DMS53 (cell line): ENCODE results near the gene KANTR.
A peak's percentile ranks its signal among the peaks of the same experiment; 100 is the strongest.

ENCODE experiments used
- DNase-seq: peaks from one replicate; lab custom pipeline; 2025; lab: John Stamatoyannopoulos, UW

Gene KANTR

GRCh38 chrX:53093748-53094581, at the start of gene KANTR:
Gene KANTR, plus strand, starts transcription at chrX:53094142. Its CDS starts 30,131 bp downstream, at chrX:53124273.
- DNase-seq: peak; percentile 98

GRCh38 chrX:53044995-53045394, 48.9 kb upstream of the KANTR start:
- DNase-seq: peak; percentile 45

- DNase-seq: peak; percentile 47
Observed at GRCh38 chrX:53047228-53047627, 46.7 kb upstream of the KANTR start.

- peak; percentile 63 for DNase-seq
Observed at GRCh38 chrX:53048169-53049126, 45.5 kb upstream of the KANTR start, which contains the start of gene GPR173. Gene GPR173, plus strand, starts transcription at chrX:53048789. Its CDS starts 27,833 bp downstream, at chrX:53076622.

GRCh38 chrX:53049127-53049517, 44.8 kb upstream of the KANTR start:
- DNase-seq: no peak

- DNase-seq: no peak
Observed at GRCh38 chrX:53050841-53051240, 43.1 kb upstream of the KANTR start.

GRCh38 chrX:53055244-53055849, 38.6 kb upstream of the KANTR start:
- no peak for DNase-seq

- no peak for DNase-seq
Observed at GRCh38 chrX:53056292-53056691, 37.6 kb upstream of the KANTR start.

- no peak for DNase-seq
Observed at GRCh38 chrX:53065104-53065503, 28.8 kb upstream of the KANTR start.

GRCh38 chrX:53071064-53071463, 22.9 kb upstream of the KANTR start:
- DNase-seq: peak; percentile 42

- peak; percentile 95 for DNase-seq
Observed at GRCh38 chrX:53071604-53072417, 22.1 kb upstream of the KANTR start.

GRCh38 chrX:53072418-53073114, 21.4 kb upstream of the KANTR start:
- peak; percentile 67 for DNase-seq

- peak; percentile 89 for DNase-seq
Observed at GRCh38 chrX:53073115-53073586, 20.8 kb upstream of the KANTR start.

GRCh38 chrX:53075011-53075410, 18.9 kb upstream of the KANTR start:
- DNase-seq: peak; percentile 54

GRCh38 chrX:53076671-53077070, 17.3 kb upstream of the KANTR start:
- DNase-seq: no peak

GRCh38 chrX:53077207-53078197, 16.4 kb upstream of the KANTR start:
- peak; percentile 26 for DNase-seq

- DNase-seq: no peak
Observed at GRCh38 chrX:53078943-53079342, 15.0 kb upstream of the KANTR start.

GRCh38 chrX:53080628-53081580, 13.0 kb upstream of the KANTR start:
- no peak for DNase-seq
